ENCODE data around the gene C14orf132.
"Not testable (repeated sequence)": the region's sequence is repeated elsewhere in the genome, so short reads cannot be mapped to it uniquely, and the experiment has no call there.

C14orf132 gene

GRCh38 chr14:96060186-96060933 lies 21.2 kb downstream of the C14orf132 start:
- no peak for DNase-seq (ENCODE audit: low spot score)

- DNase-seq (ENCODE audit: low spot score) = no peak
Observed at GRCh38 chr14:96062010-96062409, 22.8 kb downstream of the C14orf132 start.

- DNase-seq (ENCODE audit: low spot score) = no peak
Observed at GRCh38 chr14:96062506-96062905, 23.3 kb downstream of the C14orf132 start.

- no peak for DNase-seq (ENCODE audit: low spot score)
Observed at GRCh38 chr14:96064866-96065265, 25.7 kb downstream of the C14orf132 start.

- DNase-seq (ENCODE audit: low spot score) = no peak
Observed at GRCh38 chr14:96065661-96066459, 26.7 kb downstream of the C14orf132 start.

GRCh38 chr14:96066976-96067375 lies 27.8 kb downstream of the C14orf132 start:
- DNase-seq (ENCODE audit: low spot score) = no peak

- DNase-seq (ENCODE audit: low spot score) = no peak
Observed at GRCh38 chr14:96067985-96068930, 29.1 kb downstream of the C14orf132 start.

- no peak for DNase-seq (ENCODE audit: low spot score)
Observed at GRCh38 chr14:96069421-96069820, 30.3 kb downstream of the C14orf132 start.

GRCh38 chr14:96071561-96071960 lies 32.4 kb downstream of the C14orf132 start:
- DNase-seq (ENCODE audit: low spot score) = no peak

- no peak for DNase-seq (ENCODE audit: low spot score)
Observed at GRCh38 chr14:96072076-96072475, 32.9 kb downstream of the C14orf132 start.

- no peak for DNase-seq (ENCODE audit: low spot score)
Observed at GRCh38 chr14:96072746-96073145, 33.6 kb downstream of the C14orf132 start.

GRCh38 chr14:96073260-96074039 lies 34.3 kb downstream of the C14orf132 start:
- not testable (repeated sequence) for DNase-seq (ENCODE audit: low spot score)

- DNase-seq (ENCODE audit: low spot score) = no peak
Observed at GRCh38 chr14:96077983-96078624, 38.9 kb downstream of the C14orf132 start.

GRCh38 chr14:96078625-96079016 lies 39.5 kb downstream of the C14orf132 start:
- no peak for DNase-seq (ENCODE audit: low spot score)

GRCh38 chr14:96079066-96079465 lies 39.9 kb downstream of the C14orf132 start:
- DNase-seq (ENCODE audit: low spot score) = no peak

GRCh38 chr14:96080571-96080970 lies 41.4 kb downstream of the C14orf132 start:
- no peak for DNase-seq (ENCODE audit: low spot score)

GRCh38 chr14:96081224-96081623 lies 42.1 kb downstream of the C14orf132 start:
- DNase-seq (ENCODE audit: low spot score) = no peak

- no peak for DNase-seq (ENCODE audit: low spot score)
Observed at GRCh38 chr14:96081767-96082400, 42.7 kb downstream of the C14orf132 start.

GRCh38 chr14:96082420-96083300 lies 43.5 kb downstream of the C14orf132 start:
- DNase-seq (ENCODE audit: low spot score) = no peak

All from CD4-positive, alpha-beta T cell treated with Interleukin-2 at 100 ng/mL for 4 hours (primary cell).